HEK293T (cell line): Measurements from ENCODE around the gene KIAA1671.

ENCODE experiments used
- CTCF ChIA-PET: fragments of 350-600 bp; formaldehyde crosslinking; extraction: SDS; loops from one replicate; lab custom pipeline; 2021; ENCODE audit warnings: antibody characterized with exemption, inconsistent platforms; lab: Yijun Ruan, JAX
- POLR2A ChIA-PET: fragments of 350-600 bp; formaldehyde crosslinking; extraction: SDS; loops from one replicate; lab custom pipeline; 2020; ENCODE audit warnings: antibody characterized with exemption, inconsistent platforms; lab: Yijun Ruan, JAX
- DNase-seq: peaks from one replicate; pipeline ENCODE4 v3.0.0; 2012; ENCODE audit warnings: mixed read lengths; ENCODE audit errors: extremely low spot score
- ARNT ChIP-seq: fragments of 450-650 bp; IDR thresholded peaks from 2 replicates; pipeline ENCODE4 v1.6.1; 2017; ENCODE audit warnings: mild to moderate bottlenecking
- BHLHE40 ChIP-seq: fragments of 450-650 bp; IDR thresholded peaks from 2 replicates; pipeline ENCODE4 v1.6.1; 2016; ENCODE audit warnings: mild to moderate bottlenecking, moderate library complexity, borderline replicate concordance
- CTBP1 ChIP-seq: fragments of 450-650 bp; IDR thresholded peaks from 2 replicates; pipeline ENCODE4 v1.6.1; 2016; ENCODE audit warnings: borderline replicate concordance
- ELF4 ChIP-seq: fragments of 450-650 bp; IDR thresholded peaks from 2 replicates; pipeline ENCODE4 v1.6.1; 2017; ENCODE audit warnings: antibody characterized with exemption
- FOXA1 ChIP-seq: fragments of 450-650 bp; IDR thresholded peaks from 2 replicates; pipeline ENCODE4 v1.6.1; 2016; ENCODE audit warnings: mild to moderate bottlenecking
- FOXK2 ChIP-seq: fragments of 450-650 bp; IDR thresholded peaks from 2 replicates; pipeline ENCODE4 v1.6.1; 2016; ENCODE audit warnings: mild to moderate bottlenecking
- FOXM1 ChIP-seq: fragments of 450-650 bp; IDR thresholded peaks from 2 replicates; pipeline ENCODE4 v1.6.1; 2017; ENCODE audit warnings: mild to moderate bottlenecking, borderline replicate concordance
- HDGF ChIP-seq: fragments of 450-650 bp; IDR thresholded peaks from 2 replicates; pipeline ENCODE4 v1.6.1; 2017; ENCODE audit warnings: antibody characterized with exemption, borderline replicate concordance
- L3MBTL2 ChIP-seq: fragments of 450-650 bp; conservative IDR thresholded peaks from 2 replicates; pipeline ENCODE4 v1.6.1; 2016; ENCODE audit warnings: mild to moderate bottlenecking
- LEF1 ChIP-seq: fragments of 450-650 bp; IDR thresholded peaks from 2 replicates; pipeline ENCODE4 v1.6.1; 2017; ENCODE audit warnings: mild to moderate bottlenecking, borderline replicate concordance
- NFRKB ChIP-seq: fragments of 450-650 bp; IDR thresholded peaks from 2 replicates; pipeline ENCODE4 v1.6.1; 2016; ENCODE audit warnings: mild to moderate bottlenecking, moderate library complexity
- PKNOX1 ChIP-seq: fragments of 450-650 bp; IDR thresholded peaks from 2 replicates; pipeline ENCODE4 v1.6.1; 2016
- SP1 ChIP-seq: fragments of 450-650 bp; IDR thresholded peaks from 2 replicates; pipeline ENCODE4 v1.6.1; 2017
- SUZ12 ChIP-seq: fragments of 450-650 bp; IDR thresholded peaks from 2 replicates; pipeline ENCODE4 v1.6.1; 2016; ENCODE audit warnings: mild to moderate bottlenecking
- TARDBP ChIP-seq: fragments of 450-650 bp; IDR thresholded peaks from 2 replicates; pipeline ENCODE4 v1.6.1; 2016
- ZNF384 ChIP-seq: fragments of 450-650 bp; IDR thresholded peaks from 2 replicates; pipeline ENCODE4 v1.6.1; 2016

Gene KIAA1671

GRCh38 chr22:25205847-25206246 is 253.3 kb downstream of the KIAA1671 start:
- POLR2A ChIA-PET = no interaction called here
- CTCF ChIA-PET = no interaction called here
- TF ChIP-seq FOXK2 = no peak
- TF ChIP-seq SUZ12 = no peak
- TF ChIP-seq SP1 = no peak
- no peak for TF ChIP-seq FOXA1
- TF ChIP-seq BHLHE40 = no peak
- TF ChIP-seq CTBP1 = no peak
- TF ChIP-seq TARDBP = no peak
- DNase-seq = no peak

GRCh38 chr22:25206998-25207397 is 254.5 kb downstream of the KIAA1671 start:
- ChIA-PET POLR2A (no interaction called here), CTCF (no interaction called here)
- DNase-seq = no peak
- TF ChIP-seq SUZ12 (no peak), LEF1 (no peak), ELF4 (no peak), ZNF384 (no peak), SP1 (no peak), FOXA1 (no peak), ARNT (no peak), PKNOX1 (no peak), CTBP1 (no peak), FOXK2 (no peak), TARDBP (no peak)

GRCh38 chr22:25207553-25208157 is 255.1 kb downstream of the KIAA1671 start:
- ChIA-PET POLR2A (no interaction called here), CTCF (no interaction called here)
- no peak for TF ChIP-seq L3MBTL2
- no peak for TF ChIP-seq ELF4
- TF ChIP-seq PKNOX1 = no peak
- TF ChIP-seq FOXM1 = no peak
- no peak for TF ChIP-seq CTBP1
- TF ChIP-seq LEF1 = no peak
- no peak for TF ChIP-seq HDGF
- no peak for TF ChIP-seq SUZ12
- TF ChIP-seq NFRKB = no peak
- no peak for TF ChIP-seq TARDBP
- no peak for TF ChIP-seq FOXA1
- no peak for TF ChIP-seq SP1
- no peak for TF ChIP-seq ARNT
- TF ChIP-seq ZNF384 = no peak
- no peak for TF ChIP-seq BHLHE40
- DNase-seq = no peak

DNA sequence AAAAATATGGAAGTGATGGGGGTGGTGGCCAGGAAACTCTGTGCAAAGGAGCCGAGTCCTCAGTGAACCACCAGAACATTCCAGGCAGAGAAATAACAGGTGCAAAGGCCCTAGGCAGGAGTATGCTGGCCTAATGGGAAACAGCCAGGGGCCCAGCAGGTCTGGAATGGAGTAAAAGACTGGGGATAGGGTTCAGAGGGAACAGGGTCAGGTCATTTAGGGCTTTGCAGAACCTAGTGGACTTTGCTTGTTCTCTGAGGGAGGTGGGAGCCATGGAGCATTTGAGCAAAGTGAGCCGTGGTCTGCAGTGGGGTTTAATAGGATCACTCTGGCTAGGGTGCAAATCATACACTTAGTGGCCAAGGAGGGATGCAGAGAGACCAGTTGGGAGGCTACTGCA is 255.8 kb downstream of the KIAA1671 start:
- CTCF ChIA-PET = no interaction called here
- TF ChIP-seq TARDBP = no peak
- no peak for TF ChIP-seq FOXM1
- TF ChIP-seq ZNF384 = no peak
- TF ChIP-seq PKNOX1 = no peak
- TF ChIP-seq ARNT = no peak
- no peak for TF ChIP-seq FOXA1
- TF ChIP-seq SUZ12 = no peak
- TF ChIP-seq ELF4 = no peak
- TF ChIP-seq NFRKB = no peak
- TF ChIP-seq BHLHE40 = no peak
- no peak for TF ChIP-seq FOXK2
- no peak for TF ChIP-seq CTBP1
- no peak for TF ChIP-seq HDGF
- no peak for TF ChIP-seq SP1
- no peak for TF ChIP-seq LEF1
- TF ChIP-seq L3MBTL2 = no peak
- POLR2A ChIA-PET = no interaction called here
- no peak for DNase-seq

DNA sequence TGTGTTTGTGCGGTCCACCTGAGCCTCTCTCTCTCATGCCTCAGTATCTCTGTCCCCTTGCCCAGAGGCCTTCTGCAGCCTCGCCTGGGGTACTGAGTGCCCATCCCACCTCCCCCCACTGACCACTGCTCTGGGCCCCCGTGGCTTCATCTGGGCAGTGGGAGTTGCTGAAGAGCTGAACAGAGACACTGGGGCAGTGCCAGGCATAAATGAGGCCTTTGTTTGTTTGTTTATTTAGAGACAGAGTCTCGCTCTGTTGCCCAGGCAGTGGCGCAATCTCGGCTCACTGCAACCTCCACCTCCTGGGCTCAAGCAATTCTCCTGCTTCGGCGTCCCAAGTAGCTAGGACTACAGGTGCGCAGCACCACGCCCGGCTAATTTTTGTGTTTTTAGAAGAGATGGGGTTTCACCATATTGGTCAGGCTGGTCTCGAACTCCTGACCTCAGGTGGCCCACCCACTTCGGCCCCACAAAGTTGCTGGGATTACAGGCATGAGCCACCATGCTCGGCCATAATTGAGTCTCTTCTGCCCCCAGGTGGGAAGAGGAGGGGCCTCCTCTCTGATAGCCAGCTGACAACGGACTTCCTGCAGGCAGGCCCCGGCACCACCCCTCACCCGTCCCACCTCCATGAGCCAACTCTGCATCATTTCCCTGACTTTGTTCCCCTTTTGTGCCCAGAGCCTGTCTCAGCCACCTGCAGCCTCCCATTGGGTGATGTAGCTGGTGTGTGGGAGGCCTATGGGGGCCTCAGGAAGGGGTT is 256.4 kb downstream of the KIAA1671 start:
- DNase-seq = no peak
- no peak for TF ChIP-seq ARNT
- TF ChIP-seq LEF1 = no peak
- TF ChIP-seq CTBP1 = no peak
- TF ChIP-seq FOXK2 = no peak
- no peak for TF ChIP-seq NFRKB
- TF ChIP-seq ZNF384 = no peak
- no peak for TF ChIP-seq FOXA1
- ChIA-PET CTCF (no interaction called here), POLR2A (no interaction called here)

GRCh38 chr22:25210793-25211192 is 258.3 kb downstream of the KIAA1671 start:
- no peak for DNase-seq
- TF ChIP-seq ARNT (no peak), PKNOX1 (no peak), FOXM1 (no peak), L3MBTL2 (no peak), NFRKB (no peak), BHLHE40 (no peak), ZNF384 (no peak), LEF1 (no peak), FOXK2 (no peak), TARDBP (no peak), SUZ12 (no peak), FOXA1 (no peak), CTBP1 (no peak), ELF4 (no peak), HDGF (no peak), SP1 (no peak)
- CTCF ChIA-PET = interaction anchor here (0.6 to 0.8 kb wide), 2 partner anchors 8 to 251 kb away, joined by 4 read pairs; no protein-coding TSS in a partner anchor
- POLR2A ChIA-PET = no interaction called here
